Spleen (tissue), 7 donors: ENCODE data around the gene OR10H4.

Experiments used
- CTCF ChIP-seq, 11 experiments: fragments of 200-600 bp in 7 of 11; fragments of 450-650 bp in 4 of 11; sonication (generic) in 4 of 11; IDR thresholded peaks in 8 of 11; conservative IDR thresholded peaks in 3 of 11; 1 replicate in 7 of 11; 2 replicates in 4 of 11; pipeline versions ENCODE4 v1.4.0 to v1.8.0; 2016 to 2021; ENCODE audit warnings: antibody characterized with exemption in 11 of 11, inconsistent platforms in 4 of 11, mild to moderate bottlenecking in 1 of 11
- POLR2A ChIP-seq, 3 donors: fragments of 450-650 bp; IDR thresholded peaks; one replicate each; pipeline ENCODE4 v1.5.1; 2017; ENCODE audit warnings: antibody characterized with exemption in 3 of 3, mild to moderate bottlenecking in 1 of 3
- POLR2AphosphoS5 ChIP-seq, 3 donors: sonication (generic); formaldehyde crosslinking; IDR thresholded peaks; one replicate each; pipeline ENCODE4 v1.5.1; 2017; ENCODE audit warnings: antibody characterized with exemption in 3 of 3
- donor health status: DM: no; HTN: no; CAD: no; lungs with moderate emphysema.
- donor health status: DM: no; HTN: no; CAD: no.
- donor health status: DM: no; HTN: no; CAD: no.

- TF ChIP-seq POLR2A (IDR thresholded peaks at IDR 0.05) (no peak), POLR2AphosphoS5 (IDR thresholded peaks at IDR 0.05) (no peak), CTCF (IDR thresholded peaks at IDR 0.05 in 8 of 11, conservative IDR thresholded peaks at IDR 0.05 in 3 of 11) (no peak)
These were observed 13.5 kb downstream of the OR10H4 start for GRCh38 chr19:15962319-15962718.
